Muscle of back (tissue), 11 donors: ENCODE measurements around the gene SRPK1. TPM values are rescaled to one million over a fixed set of nuclear protein-coding genes. Genes with fewer than 3 reads are reported as not detected.

Experiments used
- DNase-seq, 3 donors: peaks; one replicate each; pipeline versions ENCODE4 v3.0.0 to v3.0.0-alpha.2; 2013
- polyA plus RNA-seq, 10 donors: library from polyadenylated mRNA; unstranded; fragments of 120-200 nt; gene quantifications; one replicate each; pipeline ENCODE4 v1.2.1, GENCODE V29; 2013; ENCODE audit not compliant: insufficient read length in 10 of 10

The SRPK1 gene
- polyA plus RNA-seq, 10 donors, result 13.3 to 23.1 (median 18.9) TPM

DNA sequence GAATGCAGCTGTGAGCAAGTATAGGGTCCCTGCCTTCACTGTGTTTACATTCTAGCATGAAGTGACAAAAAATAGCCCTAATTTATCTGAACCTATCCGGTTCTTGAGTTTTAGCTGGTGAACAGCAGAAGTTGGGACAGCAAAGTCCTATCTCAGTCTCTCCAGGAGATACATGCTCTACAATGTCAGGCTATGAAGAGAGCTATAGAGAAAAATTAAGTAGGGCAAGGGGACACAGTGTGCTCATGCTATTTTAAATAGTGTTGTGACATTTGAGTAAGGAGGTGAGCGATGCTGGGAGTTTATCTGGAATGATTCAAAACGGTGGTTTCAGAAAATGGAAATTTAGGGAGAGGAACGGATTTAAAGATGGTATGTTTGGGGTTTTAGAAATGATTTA is 20.4 kb downstream of the SRPK1 start:
- DNase-seq, result no peak

DNA sequence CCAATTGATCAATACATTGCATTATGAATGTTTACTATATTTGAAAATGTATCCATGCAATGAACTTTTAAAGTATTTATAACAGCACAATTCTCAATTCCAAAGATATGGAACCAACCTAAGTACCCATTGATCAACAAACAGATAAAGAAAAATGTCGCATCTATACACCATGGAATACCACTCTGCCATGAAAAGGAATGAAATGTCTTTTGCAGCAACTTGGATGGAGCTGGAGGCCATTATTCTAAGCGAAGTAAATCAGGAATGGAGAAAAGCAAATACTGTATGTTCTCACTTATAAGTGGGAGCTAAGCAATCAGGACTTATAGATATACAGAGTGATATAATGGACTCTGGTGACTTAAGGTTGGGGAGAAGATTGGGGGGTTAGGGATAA is 22.9 kb downstream of the SRPK1 start:
- no peak for DNase-seq

DNA sequence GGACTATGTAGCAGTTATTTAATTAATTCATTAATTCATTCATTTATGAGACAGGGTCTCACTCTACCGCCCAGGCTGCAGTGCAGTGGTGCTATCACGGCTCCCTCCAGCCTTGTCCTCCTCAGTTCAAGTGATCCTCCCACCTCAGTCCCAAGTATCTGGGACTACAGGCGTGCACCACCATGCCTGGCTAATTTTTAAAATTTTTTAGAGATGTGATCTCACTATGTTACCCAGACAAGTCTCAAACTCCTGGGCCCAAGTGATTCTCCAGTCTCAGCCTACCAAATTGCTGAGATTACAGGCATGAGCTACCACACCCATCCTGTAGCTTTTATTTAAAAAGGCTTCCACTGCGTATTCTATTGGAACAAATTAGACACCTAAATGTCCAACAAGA is 23.4 kb downstream of the SRPK1 start:
- no peak for DNase-seq

DNA sequence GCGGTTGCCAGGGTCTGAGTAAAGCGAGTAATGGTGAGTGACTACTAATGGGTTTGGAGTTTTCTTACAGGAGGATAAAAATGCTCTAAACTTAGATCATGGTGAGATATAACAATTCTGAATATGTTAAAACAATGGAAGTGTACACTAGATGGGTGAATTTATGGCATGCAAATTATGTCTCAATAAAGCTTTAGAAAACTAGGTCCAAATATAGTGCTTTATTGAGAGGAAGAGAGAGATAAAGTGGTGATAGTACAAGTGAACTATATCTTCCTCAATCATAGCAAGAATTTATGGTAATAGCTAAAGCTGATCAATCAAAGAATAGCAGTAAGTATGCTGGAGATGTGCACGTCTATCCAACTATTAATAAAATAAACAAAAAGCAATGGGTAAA is 23.9 kb downstream of the SRPK1 start:
- no peak for DNase-seq

DNA sequence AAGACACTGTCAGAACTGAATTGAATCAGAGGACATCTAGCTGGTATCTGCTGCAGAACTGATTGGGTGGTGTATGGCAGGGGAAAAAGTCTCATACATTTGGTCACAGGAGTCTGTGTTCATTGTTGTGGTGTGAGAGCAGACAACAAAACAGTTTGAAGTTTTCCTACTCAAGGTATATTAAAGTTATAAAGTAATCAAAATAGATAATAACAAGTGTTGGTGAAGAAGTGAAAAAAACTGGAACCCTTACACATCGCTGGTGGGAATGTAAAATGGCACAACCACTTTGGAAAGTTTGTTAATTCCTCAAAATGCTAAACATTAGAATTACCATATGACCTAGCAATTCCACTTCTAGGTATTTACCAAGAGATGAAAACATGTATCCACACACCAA is 24.7 kb downstream of the SRPK1 start:
- DNase-seq, result no peak

DNA sequence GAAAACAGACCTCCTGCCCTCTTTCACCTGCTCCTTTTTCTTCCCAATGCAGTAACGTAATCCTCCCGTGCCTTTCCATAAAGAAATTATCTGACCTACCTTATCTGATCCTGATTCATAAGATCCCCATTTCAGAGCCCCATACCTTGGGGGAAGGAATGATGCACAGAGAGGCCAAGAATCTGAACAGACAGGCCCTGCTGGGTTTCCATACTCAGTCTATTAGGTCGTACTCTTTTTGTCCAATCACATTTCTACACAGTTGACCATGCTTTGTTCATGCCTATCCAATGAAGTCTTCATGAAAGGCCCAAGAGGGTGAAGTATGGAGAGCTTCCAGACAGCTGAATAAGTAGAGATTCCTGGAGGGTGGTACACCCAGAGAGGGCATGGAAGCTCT is 25.3 kb downstream of the SRPK1 start:
- no peak for DNase-seq

DNA sequence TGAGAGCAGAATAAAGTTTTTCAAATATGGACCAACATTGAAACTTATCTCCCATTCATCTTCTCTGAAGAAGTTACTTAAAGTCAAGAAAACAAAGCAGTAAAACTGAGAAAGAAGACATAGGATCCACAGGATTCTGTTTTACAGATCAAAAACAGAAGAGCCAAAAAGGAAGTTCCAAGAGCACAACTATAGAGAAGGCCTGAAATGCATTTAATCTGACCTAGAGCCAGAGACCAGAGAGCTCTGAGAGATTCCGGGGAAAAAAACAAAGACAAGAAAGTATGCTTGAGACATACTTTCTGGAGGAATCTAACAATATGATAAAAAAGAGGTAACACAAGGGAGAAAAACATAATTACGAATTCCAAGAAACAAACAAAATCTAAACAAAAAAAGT is 26.1 kb downstream of the SRPK1 start:
- DNase-seq, result peak in 1 of 3 donors; percentile 14

DNA sequence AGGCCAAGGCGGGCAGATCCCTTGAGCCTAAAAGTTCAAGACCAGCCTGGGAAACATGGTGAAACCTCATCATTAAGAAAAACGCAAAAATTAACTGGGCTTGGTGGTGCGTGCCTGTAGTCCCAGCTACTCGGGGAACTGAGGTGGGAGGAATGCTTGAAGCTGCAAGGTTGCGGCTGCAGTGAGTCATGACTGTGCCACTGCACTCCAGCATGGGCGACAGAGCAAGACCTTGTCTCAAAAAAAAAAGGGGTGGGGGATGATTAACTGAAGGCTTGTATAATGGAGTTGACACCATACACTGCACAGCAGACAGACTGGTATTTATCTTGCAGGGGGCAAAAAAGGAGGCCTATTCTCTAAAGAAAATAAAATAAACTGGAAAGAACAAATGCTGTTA is 27.7 kb downstream of the SRPK1 start:
- DNase-seq, result no peak

DNA sequence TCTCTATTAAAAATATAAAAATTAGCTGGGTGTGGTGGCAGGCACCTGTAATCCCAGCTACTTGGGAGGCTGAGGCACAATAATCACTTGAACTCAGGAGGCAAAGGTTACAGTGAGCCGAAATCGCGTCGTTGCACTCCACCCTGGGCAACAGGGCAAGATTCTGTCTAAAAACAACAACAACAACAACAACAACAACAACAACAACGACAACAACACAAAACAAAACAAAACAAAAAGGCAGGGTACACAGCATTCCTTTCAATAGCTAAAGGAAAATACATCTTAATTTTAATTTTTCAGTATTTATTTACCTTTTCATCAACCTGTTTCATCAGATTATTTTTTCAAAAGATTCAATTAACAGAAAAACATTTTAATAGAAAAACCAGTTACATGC is 28.4 kb downstream of the SRPK1 start:
- no peak for DNase-seq

DNA sequence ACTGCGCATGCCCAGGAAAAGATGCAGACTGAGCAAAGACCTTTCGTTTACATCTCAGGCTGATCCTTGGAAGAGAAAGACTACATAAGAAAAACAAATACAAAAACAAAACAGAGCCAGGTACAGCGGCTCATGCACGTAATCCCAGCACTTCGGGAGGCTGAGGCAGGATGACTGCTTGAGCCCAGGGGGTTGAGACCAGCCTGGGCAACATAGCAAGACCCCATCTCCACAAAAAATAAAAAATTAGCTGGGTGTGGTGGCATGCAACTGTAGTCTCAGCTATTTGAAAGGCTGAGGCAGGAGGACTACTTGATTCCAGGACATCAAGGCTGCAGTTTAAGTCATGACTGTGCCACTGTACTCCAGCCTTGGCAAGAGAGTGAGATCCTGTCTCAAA is 41.7 kb downstream of the SRPK1 start:
- DNase-seq, result no peak

DNA sequence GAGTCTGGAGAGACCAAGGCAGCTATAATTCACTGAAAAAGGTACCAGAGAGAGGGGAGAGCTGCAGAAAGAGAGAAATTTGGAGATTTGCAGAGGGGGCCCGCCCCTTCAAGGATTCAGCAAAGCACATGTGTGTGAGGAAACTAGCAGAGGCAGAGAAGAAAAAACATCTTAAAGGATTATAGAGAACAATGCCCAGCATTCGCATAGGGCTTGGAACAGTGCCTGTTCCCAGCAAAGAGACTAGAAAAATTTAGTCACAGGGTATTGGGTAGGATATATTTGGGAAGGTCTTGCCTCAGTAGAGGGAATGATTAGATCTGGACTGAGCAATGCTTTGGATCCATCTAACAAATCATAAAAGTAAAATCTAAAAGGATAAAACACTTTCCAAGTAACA is 44.0 kb downstream of the SRPK1 start:
- DNase-seq, result no peak

DNA sequence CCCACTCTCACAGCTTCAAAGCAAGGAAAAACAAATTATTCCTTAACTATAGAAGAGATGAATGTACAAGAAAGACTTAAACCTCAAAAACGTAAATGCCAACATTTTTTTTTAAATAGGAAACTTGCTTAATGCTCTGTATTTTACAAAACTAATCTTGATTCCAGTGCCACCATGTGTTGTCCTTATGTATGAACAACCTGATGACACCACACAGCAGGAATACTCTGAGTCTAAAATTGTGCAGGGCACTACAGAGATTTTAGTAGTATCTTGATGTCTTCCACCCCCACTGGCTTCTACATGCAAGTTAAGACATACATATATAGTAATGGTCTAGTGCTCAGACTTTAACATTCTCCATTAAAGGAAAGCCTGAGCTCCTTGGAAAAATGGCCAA is 46.2 kb downstream of the SRPK1 start:
- DNase-seq, result no peak

DNA sequence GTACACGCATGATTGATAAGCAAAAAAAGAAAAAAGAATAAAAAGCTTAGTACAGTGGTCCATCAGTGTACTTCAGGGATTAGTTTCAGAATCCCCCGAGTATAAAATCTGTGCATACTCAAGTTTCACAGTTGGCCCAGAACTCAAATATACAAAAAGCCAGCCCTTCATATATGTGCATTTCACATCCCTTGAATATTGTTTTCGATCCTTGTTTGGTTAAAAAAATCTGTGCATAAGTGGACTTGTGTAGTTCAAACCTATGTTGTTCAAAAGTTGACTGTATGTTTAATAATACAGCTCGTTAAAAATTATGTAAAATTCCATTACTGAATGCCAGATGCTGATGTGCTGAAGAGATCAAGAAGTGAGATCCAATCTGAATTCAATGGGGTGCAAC is 61.5 kb downstream of the SRPK1 start:
- no peak for DNase-seq

DNA sequence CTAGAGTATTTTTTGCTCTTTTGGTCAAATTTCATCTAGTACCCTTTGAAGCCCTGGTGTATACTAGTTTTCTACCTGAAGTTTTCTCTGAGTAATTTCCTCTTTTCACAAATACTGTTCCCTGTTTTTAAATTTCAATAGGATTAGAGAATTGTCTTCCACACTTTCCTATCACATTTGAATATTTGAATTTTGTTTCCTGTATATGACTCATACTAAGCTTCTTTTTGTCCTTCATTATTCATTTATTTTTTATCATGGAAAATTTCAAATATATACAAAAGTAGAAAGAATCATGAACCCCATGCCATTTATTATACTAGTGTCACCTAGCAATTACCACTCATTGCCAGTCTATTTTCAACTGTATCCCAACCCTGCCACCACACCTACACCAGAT is 63.0 kb downstream of the SRPK1 start:
- DNase-seq, result no peak

DNA sequence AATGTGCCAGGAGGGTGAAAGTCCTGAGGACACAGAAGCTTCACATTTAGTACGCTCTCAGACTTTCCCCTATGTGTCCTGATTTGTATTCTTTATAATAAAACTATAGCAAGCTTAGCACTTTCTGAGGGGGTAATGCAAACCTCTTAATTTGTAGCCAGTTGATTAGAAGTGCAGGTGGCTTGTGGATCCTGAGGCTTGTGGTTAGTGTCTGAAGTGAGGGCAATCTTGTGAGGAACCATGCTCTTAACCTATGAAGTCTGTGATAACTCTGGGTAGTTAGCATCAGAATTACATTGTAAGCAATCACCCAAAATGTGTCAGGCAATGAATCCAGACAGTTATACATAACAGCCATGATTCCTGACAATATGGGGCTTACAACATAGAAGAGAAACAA is 64.6 kb downstream of the SRPK1 start:
- no peak for DNase-seq

DNA sequence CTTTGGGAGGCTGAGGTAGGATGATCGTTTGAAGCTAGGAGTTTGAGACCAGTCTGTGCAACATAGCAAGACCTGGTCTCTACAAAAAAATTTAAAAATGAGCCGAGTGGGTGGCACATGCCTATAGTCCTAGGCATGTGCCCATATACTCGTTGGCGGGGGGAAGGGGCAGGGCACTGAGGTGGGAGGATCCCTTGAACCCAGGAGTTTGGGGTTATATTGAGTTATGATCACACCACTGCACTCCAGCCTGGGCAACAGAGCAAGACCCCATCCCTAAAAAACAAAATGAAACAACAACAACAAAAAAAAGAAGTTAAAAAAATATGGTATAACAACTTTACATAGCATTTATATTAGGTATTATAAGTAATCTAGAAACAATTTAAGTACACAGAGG is 67.9 kb downstream of the SRPK1 start:
- DNase-seq, result no peak

DNA sequence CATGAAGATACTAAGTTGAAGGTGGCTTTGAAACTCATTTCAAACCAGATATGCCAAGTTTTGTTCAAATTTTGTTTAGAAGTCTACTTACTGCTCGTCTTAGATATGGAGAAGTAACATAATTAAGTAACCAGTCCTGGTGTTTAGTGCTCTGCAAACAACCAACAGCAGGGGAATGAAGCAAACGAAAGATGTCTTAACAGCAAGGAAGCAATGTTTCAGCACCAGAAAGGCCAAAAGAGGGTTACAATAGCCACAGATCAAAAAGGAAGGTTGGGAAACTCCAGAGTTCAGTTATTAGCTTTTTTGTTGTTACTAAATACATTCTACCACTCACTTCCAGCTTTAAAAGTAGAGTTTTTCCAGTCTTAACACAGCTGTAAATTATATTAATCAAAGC is 70.7 kb downstream of the SRPK1 start:
- DNase-seq, result no peak

DNA sequence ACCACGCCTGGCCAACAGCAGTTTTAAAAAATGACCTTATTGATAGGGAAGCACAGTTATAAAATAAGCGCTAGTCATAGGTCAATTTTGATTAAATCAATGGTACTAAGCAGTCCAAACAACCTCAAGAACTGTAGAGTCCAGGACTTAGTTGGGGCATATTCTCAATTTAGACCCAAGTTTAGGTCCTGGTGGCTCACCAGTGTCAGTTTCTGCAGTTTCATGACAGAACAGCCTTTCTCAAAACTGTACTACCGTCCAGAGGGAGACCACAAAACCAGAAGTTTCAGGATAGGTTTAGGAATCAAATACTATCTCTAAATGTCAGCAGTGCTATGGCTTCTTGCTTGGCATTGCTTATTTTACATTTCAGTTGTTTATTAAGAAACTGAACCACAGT is 76.6 kb downstream of the SRPK1 start:
- DNase-seq, result no peak

DNA sequence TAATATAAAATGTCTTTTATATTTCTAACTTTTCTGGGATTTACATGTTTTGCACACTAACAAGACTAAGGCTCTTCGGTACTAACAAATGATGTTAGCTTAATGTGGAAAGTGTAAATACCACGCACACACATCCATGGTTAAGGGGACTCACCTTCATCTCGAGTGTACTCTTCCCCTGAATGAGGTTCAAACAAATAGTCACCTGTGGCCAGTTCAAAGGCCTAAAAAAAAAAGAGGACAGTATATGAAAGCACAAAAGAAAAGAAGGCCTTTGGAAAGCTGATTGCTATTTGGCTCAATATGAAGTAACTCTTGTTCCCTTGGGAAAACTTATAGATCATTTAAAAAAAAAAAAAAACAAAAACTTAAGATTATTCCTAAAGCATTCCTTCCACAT is 78.5 kb downstream of the SRPK1 start:
- DNase-seq, result no peak

DNA sequence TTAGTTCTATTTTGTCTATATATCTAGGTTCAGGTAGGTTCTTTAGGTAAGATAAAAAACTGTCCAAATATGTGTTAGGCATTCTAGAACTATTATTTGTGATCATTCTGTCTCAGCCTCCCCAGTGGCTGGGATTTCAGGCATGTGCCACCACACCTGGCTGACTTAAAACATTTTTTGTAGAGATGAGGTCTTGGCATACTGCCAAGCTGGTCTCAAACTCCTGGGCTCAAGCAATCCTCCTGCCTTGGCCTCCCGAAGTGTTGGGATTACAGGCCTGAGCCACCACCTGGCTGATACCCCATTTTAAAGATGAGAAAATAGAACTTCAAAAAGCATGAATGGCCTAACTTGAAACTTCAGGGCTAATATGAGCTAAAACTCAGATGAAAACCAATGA is 81.9 kb downstream of the SRPK1 start:
- no peak for DNase-seq

DNA sequence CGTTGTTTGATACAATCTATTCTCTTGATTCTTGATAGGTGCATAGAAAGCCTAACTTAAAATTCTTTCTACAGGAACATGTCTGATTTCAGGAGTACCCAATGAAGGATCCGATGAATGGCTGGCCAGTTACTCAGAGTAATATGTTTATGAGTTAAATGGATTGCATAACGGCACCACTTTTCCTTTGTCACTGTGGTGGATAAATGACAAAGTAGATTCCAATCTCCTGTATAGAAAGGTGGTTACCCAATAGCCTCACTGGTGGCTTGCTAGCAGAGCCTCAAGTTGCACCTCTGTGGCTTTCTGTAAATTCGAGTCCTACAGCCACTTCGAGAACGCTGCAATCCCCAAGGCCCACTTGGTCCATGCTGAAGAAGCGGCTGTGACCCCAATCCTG is 87.4 kb downstream of the SRPK1 start:
- no peak for DNase-seq

DNA sequence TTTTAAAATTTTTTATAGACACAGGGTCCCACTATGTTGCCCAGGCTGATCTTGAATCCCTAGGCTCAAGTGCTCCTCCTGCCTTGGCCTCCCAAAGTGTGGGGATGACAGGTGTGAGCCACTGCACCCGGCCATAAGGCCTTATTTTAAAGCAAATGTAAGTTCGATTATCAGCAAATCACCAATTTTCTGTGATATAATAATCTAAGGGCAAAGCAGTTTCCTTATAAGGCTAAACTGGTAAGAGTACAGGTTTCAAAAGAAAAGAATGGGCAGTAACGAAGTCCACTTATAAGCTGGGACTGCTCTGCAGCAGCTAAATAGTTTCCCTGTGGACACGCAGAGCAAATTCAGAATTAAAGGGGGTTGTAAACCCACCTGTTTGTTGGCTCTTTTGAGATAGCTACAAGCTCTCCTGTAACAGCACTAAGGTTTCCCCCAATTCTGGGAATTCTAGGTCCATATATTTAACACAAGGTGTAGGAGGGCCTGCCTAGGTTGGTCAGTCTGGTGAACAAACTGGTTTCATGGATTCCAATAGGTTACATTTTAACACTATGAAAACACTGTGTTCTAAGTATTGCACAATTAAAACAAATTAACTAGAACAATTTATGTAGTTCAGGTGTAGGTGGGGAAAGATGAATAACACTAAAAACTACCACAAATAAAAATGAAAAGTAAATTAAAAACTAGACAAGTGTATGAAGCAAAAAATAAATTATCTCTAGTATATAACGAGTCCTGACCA is 89.5 kb downstream of the SRPK1 start:
- no peak for DNase-seq

DNA sequence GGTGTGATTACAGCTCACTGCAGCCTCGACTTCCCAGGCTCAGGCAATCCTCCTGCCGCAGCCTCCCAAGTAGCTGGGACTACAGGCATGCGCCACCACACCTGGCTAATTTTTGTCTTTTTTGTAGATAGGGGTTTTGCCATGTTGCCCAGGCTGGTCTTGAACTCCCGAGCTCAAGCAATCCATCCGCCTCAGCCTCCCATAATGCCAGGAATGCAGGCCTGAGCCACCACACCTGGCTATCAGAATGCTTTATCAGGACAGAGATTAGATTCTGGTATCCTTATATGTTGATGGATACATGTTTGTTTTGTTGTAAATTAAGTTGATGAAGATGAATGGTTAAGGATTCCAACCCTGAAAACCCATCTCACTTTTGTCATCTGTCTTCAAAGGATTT is 91.6 kb downstream of the SRPK1 start:
- DNase-seq, result no peak

DNA sequence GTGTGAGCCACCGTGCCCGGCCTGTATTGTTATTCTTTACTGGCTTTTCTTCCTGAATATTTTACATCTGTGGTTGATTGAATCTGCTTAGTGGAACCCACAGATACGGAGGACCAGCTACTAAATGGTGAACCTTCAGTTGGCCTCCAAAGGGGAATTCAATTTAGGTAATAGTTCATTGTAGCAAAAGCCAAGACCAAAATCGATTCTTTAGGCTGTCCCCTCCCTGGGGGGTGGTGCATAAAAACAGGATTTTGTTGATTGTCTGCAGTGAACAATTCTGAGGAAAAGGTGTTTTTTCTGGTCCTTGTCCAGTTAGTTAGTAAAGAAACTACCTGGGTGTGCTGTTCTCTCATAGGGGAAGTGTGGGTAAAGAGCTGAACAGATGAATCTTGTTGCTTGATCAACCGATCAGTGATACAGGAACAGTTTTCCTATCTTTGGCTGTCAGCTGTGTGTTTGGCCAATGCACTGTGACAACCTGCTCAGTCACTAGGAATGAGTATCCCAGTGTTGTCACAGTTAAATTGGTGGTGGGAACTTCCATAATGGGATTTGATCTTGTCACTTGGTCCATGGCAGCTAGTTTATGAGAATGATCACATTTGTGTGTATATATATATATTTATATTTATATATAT is 96.2 kb downstream of the SRPK1 start:
- DNase-seq, result no peak
